CD14-positive monocyte (primary cell): ENCODE results near the gene OCSTAMP. TPM values are rescaled to one million over a fixed set of nuclear protein-coding genes. Genes with fewer than 3 reads are reported as not detected.

Experiments
- DNase-seq, 3 donors: peaks; one replicate each; pipeline ENCODE4 v3.0.0-alpha.2; 2011 to 2022
- H2AFZ ChIP-seq: 2 replicates; pipeline ENCODE4 v1.6.0; 2012; ENCODE audit warnings: mild to moderate bottlenecking, low read depth, low read length, inconsistent platforms; ENCODE audit not compliant: insufficient read depth, poor library complexity, severe bottlenecking
- H3K27ac ChIP-seq, 2 donors: 1 replicate in 1 of 2; 2 replicates in 1 of 2; pipeline ENCODE4 v1.5.1; 2012 to 2013; ENCODE audit warnings: low read length in 2 of 2, control low read depth in 1 of 2, inconsistent platforms in 1 of 2, low read depth in 1 of 2, mild to moderate bottlenecking in 1 of 2
- H3K27me3 ChIP-seq, 2 donors: one replicate each; pipeline versions ENCODE4 v1.6.0 to v1.6.1; 2011 to 2013; ENCODE audit warnings: low read length in 2 of 2; ENCODE audit not compliant: control insufficient read depth in 2 of 2, insufficient read depth in 2 of 2
- H3K36me3 ChIP-seq, 2 donors: replicated peaks in 1 of 2; 1 replicate in 1 of 2; 2 replicates in 1 of 2; pipeline versions ENCODE4 v1.5.1 to v1.6.1; 2012 to 2013; ENCODE audit warnings: low read length in 2 of 2, control low read depth in 1 of 2, inconsistent platforms in 1 of 2, mild to moderate bottlenecking in 1 of 2; ENCODE audit not compliant: insufficient read depth in 2 of 2, control insufficient read depth in 1 of 2
- H3K4me1 ChIP-seq, 2 donors: 1 replicate in 1 of 2; 2 replicates in 1 of 2; pipeline versions ENCODE4 v1.5.1 to v1.6.1; 2012 to 2013; ENCODE audit warnings: low read length in 2 of 2, control low read depth in 1 of 2, inconsistent platforms in 1 of 2, mild to moderate bottlenecking in 1 of 2, moderate library complexity in 1 of 2; ENCODE audit not compliant: insufficient read depth in 2 of 2, control insufficient read depth in 1 of 2
- H3K4me2 ChIP-seq: replicated peaks from 2 replicates; pipeline ENCODE3; 2012; ENCODE audit warnings: low read length, moderate library complexity, mild to moderate bottlenecking; ENCODE audit not compliant: poor library complexity, severe bottlenecking; ENCODE audit errors: extremely low read depth
- H3K4me3 ChIP-seq, 3 experiments: fragments of 200-600 bp in 1 of 3; sonication (generic) in 1 of 3; replicated peaks in 1 of 3; 1 replicate in 2 of 3; 2 replicates in 1 of 3; pipeline ENCODE4 v1.5.1; 2011 to 2013; ENCODE audit warnings: low read length in 3 of 3, mild to moderate bottlenecking in 3 of 3, control low read depth in 2 of 3, low read depth in 2 of 3, inconsistent platforms in 1 of 3, moderate library complexity in 1 of 3
- H3K79me2 ChIP-seq: 2 replicates; pipeline ENCODE4 v1.6.0; 2012; ENCODE audit warnings: mild to moderate bottlenecking, control low read depth, inconsistent platforms, low read length, moderate library complexity; ENCODE audit not compliant: insufficient read depth
- H3K9ac ChIP-seq: 2 replicates; pipeline ENCODE4 v1.6.0; 2017; ENCODE audit warnings: low read length, mild to moderate bottlenecking; ENCODE audit not compliant: insufficient read depth, poor library complexity, severe bottlenecking
- H3K9me3 ChIP-seq, 2 donors: replicated peaks in 1 of 2; 1 replicate in 1 of 2; 2 replicates in 1 of 2; pipeline versions ENCODE4 v1.5.1 to v1.6.1; 2012 to 2013; ENCODE audit warnings: low read length in 2 of 2, control low read depth in 1 of 2; ENCODE audit not compliant: control insufficient read depth in 1 of 2, insufficient read depth in 1 of 2
- H4K20me1 ChIP-seq: 2 replicates; pipeline ENCODE4 v1.6.0; 2012; ENCODE audit warnings: mild to moderate bottlenecking, low read length, control low read depth, moderate library complexity; ENCODE audit not compliant: insufficient read depth
- H3K27ac Mint-ChIP-seq, 7 donors: one replicate each; pipeline ENCODE4 v1.8.0; 2020; ENCODE audit warnings: mild to moderate bottlenecking in 7 of 7, mixed read lengths in 7 of 7, moderate library complexity in 6 of 7, inconsistent platforms in 2 of 7
- H3K27me3 Mint-ChIP-seq, 3 donors: one replicate each; pipeline ENCODE4 v1.8.0; 2021 to 2022; ENCODE audit warnings: low read depth in 3 of 3, mild to moderate bottlenecking in 3 of 3, mixed read lengths in 3 of 3, moderate library complexity in 3 of 3, inconsistent platforms in 1 of 3
- H3K36me3 Mint-ChIP-seq, 2 donors: one replicate each; pipeline ENCODE4 v1.8.0; 2020; ENCODE audit warnings: mixed read lengths in 2 of 2, inconsistent platforms in 1 of 2, mild to moderate bottlenecking in 1 of 2
- H3K4me1 Mint-ChIP-seq: one replicate; pipeline ENCODE4 v1.8.0; 2020; ENCODE audit warnings: mild to moderate bottlenecking, mixed read lengths
- H3K4me3 Mint-ChIP-seq, 2 donors: one replicate each; pipeline ENCODE4 v1.8.0; 2020; ENCODE audit warnings: mild to moderate bottlenecking in 2 of 2, mixed read lengths in 2 of 2, moderate library complexity in 1 of 2
- H3K9me3 Mint-ChIP-seq, 7 donors: one replicate each; pipeline ENCODE4 v1.8.0; 2020 to 2022; ENCODE audit warnings: mixed read lengths in 7 of 7, mild to moderate bottlenecking in 6 of 7, moderate library complexity in 6 of 7, inconsistent platforms in 2 of 7
- CTCF ChIP-seq: fragments of 200-600 bp; IDR thresholded peaks from one replicate; pipeline ENCODE4 v1.8.0; 2022; ENCODE audit warnings: antibody characterized with exemption, mild to moderate bottlenecking
- WGBS: methylation state at CpG from one replicate; pipeline ENCODE4 v1.1.5; 2013; ENCODE audit warnings: missing lambda C conversion rate; ENCODE audit not compliant: insufficient coverage; 5-methylcytosine and 5-hydroxymethylcytosine counted together
- intact Hi-C, 2 donors: fragments of 100-400 bp; cut with micrococcal nuclease; formaldehyde crosslinking; loops; one replicate each; pipeline versions ENCODE4 v1.15.0 to v1.15.1; 2023
- polyA plus RNA-seq, 3 donors: library from polyadenylated mRNA; depleted of rRNA in 1 of 3; unstranded in 2 of 3; stranded (reverse) in 1 of 3; fragments of 300-500 nt in 2 of 3; fragments of >200 nt in 1 of 3; fragmentation: Illumina TruSeq in 2 of 3; gene quantifications; 1 replicate in 2 of 3; 2 replicates in 1 of 3; pipeline ENCODE4 v1.2.3, GENCODE V29; 2012 to 2021

Gene OCSTAMP
- polyA plus RNA-seq, 3 donors: not detected

GRCh38 chr20:46523696-46524328 lies 26.6 kb downstream of the OCSTAMP start:
- H3K4me3 ChIP-seq: no peak overlapping the region
- H3K36me3 Mint-ChIP-seq: no peaks in the 10 kb centered on the region
- H3K4me3 Mint-ChIP-seq: no peak overlapping the region
- H3K36me3 ChIP-seq: no peaks in the 10 kb centered on the region
- TF ChIP-seq CTCF: no peak
- H3K4me1 Mint-ChIP-seq: peaks cover 2% of the 10 kb centered on the region
- H3K27me3 Mint-ChIP-seq: peaks cover 6 to 15% (median 12%) of the 10 kb centered on the region in 3 donors
- intact Hi-C loops: loop anchor here in 1 of 2 donors (5.0 kb wide), 1 partner anchor 38 kb away; no protein-coding TSS in a partner anchor
- no peak overlapping the region for H3K9ac ChIP-seq
- H3K27me3 ChIP-seq: peaks cover 0 to 2% of the 10 kb centered on the region in 2 donors
- H2AFZ ChIP-seq: no peak overlapping the region
- no peak overlapping the region for H3K4me2 ChIP-seq
- H3K79me2 ChIP-seq: no peaks in the 10 kb centered on the region
- no peak for DNase-seq
- H4K20me1 ChIP-seq: no peaks in the 10 kb centered on the region
- peaks cover 0 to 4% (median 0%) of the 10 kb centered on the region in 7 donors for H3K9me3 Mint-ChIP-seq
- H3K27ac ChIP-seq: no peak overlapping the region
- H3K9me3 ChIP-seq: peaks cover 0 to 3% of the 10 kb centered on the region in 2 donors
- H3K4me1 ChIP-seq: no peaks in the 10 kb centered on the region
- no peak overlapping the region for H3K27ac Mint-ChIP-seq
- no CpG with 5 or more reads among the region's 2 CpGs for WGBS

GRCh38 chr20:46523108-46523507 lies 27.3 kb downstream of the OCSTAMP start:
- no peak overlapping the region for H3K27ac Mint-ChIP-seq
- peaks cover 3 to 15% (median 12%) of the 10 kb centered on the region in 3 donors for H3K27me3 Mint-ChIP-seq
- no peak for TF ChIP-seq CTCF
- no peak overlapping the region for H3K4me3 Mint-ChIP-seq
- H3K27ac ChIP-seq: no peak overlapping the region
- no peaks in the 10 kb centered on the region for H3K79me2 ChIP-seq
- H3K4me1 ChIP-seq: no peaks in the 10 kb centered on the region
- intact Hi-C loops: loop anchor here in 1 of 2 donors (5.0 kb wide), 1 partner anchor 39 kb away; no protein-coding TSS in a partner anchor
- no peak overlapping the region for H3K9ac ChIP-seq
- H4K20me1 ChIP-seq: no peaks in the 10 kb centered on the region
- 96% methylated on average over 3 of the region's 5 CpGs for WGBS
- no peak overlapping the region for H2AFZ ChIP-seq
- no peak overlapping the region for H3K4me2 ChIP-seq
- H3K4me1 Mint-ChIP-seq: peaks cover 2% of the 10 kb centered on the region
- no peak for DNase-seq
- no peaks in the 10 kb centered on the region for H3K36me3 Mint-ChIP-seq
- H3K4me3 ChIP-seq: no peak overlapping the region
- peaks cover 0 to 2% of the 10 kb centered on the region in 2 donors for H3K27me3 ChIP-seq
- H3K9me3 ChIP-seq: peaks cover 0 to 3% of the 10 kb centered on the region in 2 donors
- peaks cover 0 to 4% (median 0%) of the 10 kb centered on the region in 7 donors for H3K9me3 Mint-ChIP-seq
- no peaks in the 10 kb centered on the region for H3K36me3 ChIP-seq
